HepG2 (cell line): Measurements from ENCODE around the gene RNH1. TPM values are rescaled to one million over a fixed set of nuclear protein-coding genes. Genes with fewer than 3 reads are reported as not detected.
A peak's percentile ranks its signal among the peaks of the same experiment; 100 is the strongest.

ENCODE experiments used
- CCAR2 ChIP-seq: fragments of 200-400 bp; formaldehyde crosslinking; optimal IDR thresholded peaks from 2 replicates; pipeline ENCODE3; 2018; ENCODE audit warnings: low read depth, mild to moderate bottlenecking, low read length, moderate library complexity
- DNMT3B ChIP-seq: conservative IDR thresholded peaks from 2 replicates; pipeline ENCODE4 v1.6.1; 2016; ENCODE audit warnings: missing biosample characterization, control low read depth
- ELF1 ChIP-seq: sonication (generic); formaldehyde crosslinking; IDR thresholded peaks from 2 replicates; pipeline ENCODE4 v1.4.0; 2020; ENCODE audit warnings: missing genetic modification reagents
- HNRNPK ChIP-seq: fragments of 200-400 bp; formaldehyde crosslinking; IDR thresholded peaks from 2 replicates; pipeline ENCODE4 v1.6.1; 2018; ENCODE audit warnings: low read length, low read depth, moderate library complexity, mild to moderate bottlenecking; ENCODE audit not compliant: poor library complexity, severe bottlenecking
- KLF13 ChIP-seq: sonication (generic); formaldehyde crosslinking; IDR thresholded peaks from 2 replicates; pipeline ENCODE4 v1.4.0; 2020; ENCODE audit warnings: mild to moderate bottlenecking, missing genetic modification reagents
- MIER2 ChIP-seq: IDR thresholded peaks from 2 replicates; pipeline ENCODE4 v1.6.1; 2016; ENCODE audit warnings: missing biosample characterization, missing genetic modification reagents
- MIER3 ChIP-seq: IDR thresholded peaks from 2 replicates; pipeline ENCODE4 v1.6.1; 2016; ENCODE audit warnings: missing compliant biosample characterization, borderline replicate concordance
- MYC ChIP-seq: sonication (generic); formaldehyde crosslinking; IDR thresholded peaks from 2 replicates; pipeline ENCODE4 v1.9.0; 2021; ENCODE audit warnings: missing genetic modification reagents, borderline replicate concordance
- RXRA ChIP-seq: sonication (generic); formaldehyde crosslinking; IDR thresholded peaks from 2 replicates; pipeline ENCODE4 v1.5.1; 2020; ENCODE audit warnings: missing genetic modification reagents
- SOX6 ChIP-seq, 2 experiments: fragments of 450-650 bp in 1 of 2; sonication (generic) in 1 of 2; formaldehyde crosslinking in 1 of 2; IDR thresholded peaks; 2 replicates each; pipeline versions ENCODE4 v1.4.0 to v1.6.1; 2017 to 2020; ENCODE audit warnings: antibody characterized with exemption in 1 of 2, mild to moderate bottlenecking in 1 of 2, missing genetic modification reagents in 1 of 2
- TP53 ChIP-seq: sonication (generic); formaldehyde crosslinking; conservative IDR thresholded peaks from 2 replicates; pipeline ENCODE4 v1.4.0; 2020; ENCODE audit warnings: missing genetic modification reagents
- U2AF2 ChIP-seq: fragments of 200-400 bp; formaldehyde crosslinking; IDR thresholded peaks from 2 replicates; pipeline ENCODE4 v1.6.1; 2017; ENCODE audit warnings: low read depth, mild to moderate bottlenecking, low read length
- ZFP62 ChIP-seq: sonication (generic); formaldehyde crosslinking; IDR thresholded peaks from 2 replicates; pipeline ENCODE4 v1.4.0; 2020; ENCODE audit warnings: missing genetic modification reagents
- ZFYVE20 ChIP-seq: sonication (generic); formaldehyde crosslinking; IDR thresholded peaks from 2 replicates; pipeline ENCODE4 v1.8.0; 2023; ENCODE audit warnings: low read depth, mild to moderate bottlenecking, moderate library complexity, missing genetic modification reagents, borderline replicate concordance
- ZKSCAN5 ChIP-seq: sonication (generic); formaldehyde crosslinking; IDR thresholded peaks from 2 replicates; pipeline ENCODE4 v1.5.1; 2020; ENCODE audit warnings: mild to moderate bottlenecking, missing genetic modification reagents
- ZNF225 ChIP-seq: sonication (generic); formaldehyde crosslinking; IDR thresholded peaks from 2 replicates; pipeline ENCODE4 v1.4.0; 2020; ENCODE audit warnings: mild to moderate bottlenecking, missing genetic modification reagents
- ZNF274 ChIP-seq: sonication (generic); formaldehyde crosslinking; IDR thresholded peaks from 2 replicates; pipeline ENCODE4 v1.5.1; 2020; ENCODE audit warnings: mild to moderate bottlenecking, missing genetic modification reagents
- ZNF703 ChIP-seq: sonication (generic); formaldehyde crosslinking; IDR thresholded peaks from 2 replicates; pipeline ENCODE4 v1.5.1; 2020; ENCODE audit warnings: missing genetic modification reagents, mild to moderate bottlenecking, moderate library complexity, borderline replicate concordance
- ZSCAN5A ChIP-seq: sonication (generic); formaldehyde crosslinking; IDR thresholded peaks from 2 replicates; pipeline ENCODE4 v1.8.0; 2022; ENCODE audit warnings: mild to moderate bottlenecking, missing genetic modification reagents, borderline replicate concordance
- polyA plus RNA-seq, 8 experiments: library from polyadenylated mRNA; depleted of rRNA in 3 of 8; stranded (reverse) in 7 of 8; unstranded in 1 of 8; fragments of >200 nt; fragmentation: Illumina TruSeq in 4 of 8; extraction: Trizol in 4 of 8; gene quantifications; 2 replicates each; pipeline versions ENCODE4 v1.2.1 to v1.2.3, GENCODE V29; 2011 to 2016; ENCODE audit warnings: low read depth in 4 of 8, missing spikeins in 1 of 8, mixed read lengths in 1 of 8; ENCODE audit not compliant: insufficient read depth in 1 of 8
- total RNA-seq, 5 experiments: library from RNA; depleted of rRNA; stranded (reverse); fragments of >200 nt; fragmentation: Illumina TruSeq; extraction: Trizol; gene quantifications; 2 replicates each; pipeline ENCODE4 v1.2.3, GENCODE V29; 2016; ENCODE audit warnings: low read depth in 1 of 5
- TF ChIP-seq, protein P1 (sequence below): IDR thresholded peaks from 2 replicates; pipeline ENCODE4 v1.6.1; 2016; ENCODE audit warnings: missing compliant biosample characterization, missing genetic modification reagents, borderline replicate concordance
- TF ChIP-seq, protein P2 (sequence below): sonication (generic); formaldehyde crosslinking; IDR thresholded peaks from 2 replicates; pipeline ENCODE4 v1.8.1; 2023; ENCODE audit warnings: missing genetic modification reagents, inconsistent platforms, borderline replicate concordance
- TF ChIP-seq, protein P3 (sequence below): sonication (generic); formaldehyde crosslinking; IDR thresholded peaks from 2 replicates; pipeline ENCODE4 v1.4.0; 2020; ENCODE audit warnings: missing genetic modification reagents

The RNH1 gene
- total and polyA plus RNA-seq, 2 of the 13 experiments (the other 11 are each of a cell fraction or from before 2014, with no cell fraction given), result 36.0 to 74.1 TPM

DNA sequence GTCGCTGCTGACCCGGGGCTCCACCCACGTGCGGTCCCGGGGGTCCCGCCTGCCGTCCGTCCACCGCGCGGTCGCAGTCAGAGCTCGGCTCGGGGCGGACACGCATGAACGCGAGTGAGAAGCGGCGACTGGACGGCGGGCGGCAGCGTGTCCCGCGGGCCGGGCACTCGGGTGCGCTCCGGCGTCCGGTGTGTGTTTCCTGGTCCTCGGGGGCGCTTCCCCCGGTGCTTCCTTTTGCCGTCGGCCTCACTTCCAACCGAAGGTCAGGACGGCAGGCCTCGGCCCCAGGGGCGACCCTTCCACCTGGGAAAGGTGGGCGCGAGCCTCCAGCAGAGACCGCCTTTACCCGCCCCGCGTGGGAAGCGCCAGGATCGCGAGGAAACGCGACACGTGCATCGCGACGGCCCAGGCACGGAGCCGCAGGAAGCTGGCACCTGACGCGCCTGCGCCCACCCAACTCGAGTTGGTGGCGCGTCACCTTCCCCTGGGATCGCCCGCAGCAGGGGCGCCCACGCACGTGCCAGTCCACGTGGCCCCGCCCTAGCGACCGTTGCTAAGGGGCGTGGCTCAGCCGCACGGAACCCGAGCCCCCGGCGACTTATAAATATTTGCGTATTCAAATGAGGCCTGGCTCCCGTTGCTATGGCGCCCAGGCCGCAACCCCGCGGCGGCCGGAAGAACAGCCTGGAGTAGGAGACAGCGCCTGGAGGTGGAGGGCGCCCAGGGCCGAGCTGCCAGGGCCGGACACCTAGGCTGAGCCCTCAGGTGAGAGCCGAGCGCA lies 30.0 kb upstream of the RNH1 start, which contains the start of gene LRRC56 (continued):
- TF ChIP-seq ZFYVE20 (CRISPR knock-in tag), result no peak
- TF ChIP-seq, protein P1, sequence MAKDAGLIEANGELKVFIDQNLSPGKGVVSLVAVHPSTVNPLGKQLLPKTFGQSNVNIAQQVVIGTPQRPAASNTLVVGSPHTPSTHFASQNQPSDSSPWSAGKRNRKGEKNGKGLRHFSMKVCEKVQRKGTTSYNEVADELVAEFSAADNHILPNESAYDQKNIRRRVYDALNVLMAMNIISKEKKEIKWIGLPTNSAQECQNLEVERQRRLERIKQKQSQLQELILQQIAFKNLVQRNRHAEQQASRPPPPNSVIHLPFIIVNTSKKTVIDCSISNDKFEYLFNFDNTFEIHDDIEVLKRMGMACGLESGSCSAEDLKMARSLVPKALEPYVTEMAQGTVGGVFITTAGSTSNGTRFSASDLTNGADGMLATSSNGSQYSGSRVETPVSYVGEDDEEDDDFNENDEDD (CRISPR knock-in tag), result no peak
- no peak for TF ChIP-seq SOX6 (IDR thresholded peaks at IDR 0.05)
- TF ChIP-seq SOX6 (CRISPR knock-in tag; IDR thresholded peaks at IDR 0.05), result no peak
- TF ChIP-seq HNRNPK, result no peak
- 0 out of 2 replicates have a peak, but pooled peaks have one; percentile 50 for TF ChIP-seq DNMT3B (CRISPR knock-in tag)
- no peak for TF ChIP-seq ZNF274
- peak; percentile 82 for TF ChIP-seq MYC (CRISPR knock-in tag)
- peak; percentile 48; the same call in 1 of the 2 replicates for TF ChIP-seq MIER3 (CRISPR knock-in tag)
- TF ChIP-seq CCAR2, result no peak
- TF ChIP-seq U2AF2, result 0 out of 2 replicates have a peak, but pooled peaks have one; percentile 91
- no peak for TF ChIP-seq MIER2 (CRISPR knock-in tag)
- TF ChIP-seq ZSCAN5A (CRISPR knock-in tag), result no peak
- TF ChIP-seq, protein P2, sequence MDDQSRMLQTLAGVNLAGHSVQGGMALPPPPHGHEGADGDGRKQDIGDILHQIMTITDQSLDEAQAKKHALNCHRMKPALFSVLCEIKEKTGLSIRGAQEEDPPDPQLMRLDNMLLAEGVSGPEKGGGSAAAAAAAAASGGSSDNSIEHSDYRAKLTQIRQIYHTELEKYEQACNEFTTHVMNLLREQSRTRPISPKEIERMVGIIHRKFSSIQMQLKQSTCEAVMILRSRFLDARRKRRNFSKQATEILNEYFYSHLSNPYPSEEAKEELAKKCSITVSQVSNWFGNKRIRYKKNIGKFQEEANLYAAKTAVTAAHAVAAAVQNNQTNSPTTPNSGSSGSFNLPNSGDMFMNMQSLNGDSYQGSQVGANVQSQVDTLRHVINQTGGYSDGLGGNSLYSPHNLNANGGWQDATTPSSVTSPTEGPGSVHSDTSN, result no peak
- TF ChIP-seq, protein P3, sequence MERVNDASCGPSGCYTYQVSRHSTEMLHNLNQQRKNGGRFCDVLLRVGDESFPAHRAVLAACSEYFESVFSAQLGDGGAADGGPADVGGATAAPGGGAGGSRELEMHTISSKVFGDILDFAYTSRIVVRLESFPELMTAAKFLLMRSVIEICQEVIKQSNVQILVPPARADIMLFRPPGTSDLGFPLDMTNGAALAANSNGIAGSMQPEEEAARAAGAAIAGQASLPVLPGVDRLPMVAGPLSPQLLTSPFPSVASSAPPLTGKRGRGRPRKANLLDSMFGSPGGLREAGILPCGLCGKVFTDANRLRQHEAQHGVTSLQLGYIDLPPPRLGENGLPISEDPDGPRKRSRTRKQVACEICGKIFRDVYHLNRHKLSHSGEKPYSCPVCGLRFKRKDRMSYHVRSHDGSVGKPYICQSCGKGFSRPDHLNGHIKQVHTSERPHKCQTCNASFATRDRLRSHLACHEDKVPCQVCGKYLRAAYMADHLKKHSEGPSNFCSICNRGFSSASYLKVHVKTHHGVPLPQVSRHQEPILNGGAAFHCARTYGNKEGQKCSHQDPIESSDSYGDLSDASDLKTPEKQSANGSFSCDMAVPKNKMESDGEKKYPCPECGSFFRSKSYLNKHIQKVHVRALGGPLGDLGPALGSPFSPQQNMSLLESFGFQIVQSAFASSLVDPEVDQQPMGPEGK (CRISPR knock-in tag), result peak; percentile 54
- peak; percentile 64; the same call in 1 of the 2 replicates for TF ChIP-seq RXRA (CRISPR knock-in tag)
- TF ChIP-seq ZFP62 (CRISPR knock-in tag), result no peak
- TF ChIP-seq KLF13 (CRISPR knock-in tag), result no peak
- no peak for TF ChIP-seq ZNF225
- TF ChIP-seq TP53 (CRISPR knock-in tag), result no peak
- peak; percentile 77 for TF ChIP-seq ELF1
- TF ChIP-seq ZNF703 (CRISPR knock-in tag), result no peak
- TF ChIP-seq ZKSCAN5 (CRISPR knock-in tag), result no peak
